MM.1S (cell line): Measurements from ENCODE around the gene VPS54.

Experiments
- CTCF ChIP-seq: fragments of 300-600 bp; sonication (generic); IDR thresholded peaks from 2 replicates; pipeline ENCODE4 v1.5.1; 2016; ENCODE audit warnings: antibody characterized with exemption, low read length, mixed read lengths
- EZH2 ChIP-seq: fragments of 300-600 bp; sonication (generic); optimal IDR thresholded peaks from 2 replicates; pipeline ENCODE3; 2017; ENCODE audit warnings: low read depth, mild to moderate bottlenecking, antibody characterized with exemption, low read length, mixed read lengths
- EZH2phosphoT487 ChIP-seq: fragments of 300-600 bp; sonication (generic); IDR thresholded peaks from 2 replicates; pipeline ENCODE4 v1.6.1; 2018; ENCODE audit warnings: antibody characterized with exemption, low read length

- no peak for TF ChIP-seq EZH2phosphoT487
- TF ChIP-seq CTCF = no peak
- TF ChIP-seq EZH2 = no peak
These were observed 16.1 kb upstream of the VPS54 start for GRCh38 chr2:64035072-64035942.
